IPS-20b (cell line): ENCODE measurements around the gene TACO1.

Experiments
- H3K27ac ChIP-seq: one replicate; pipeline ENCODE4 v1.5.1; 2013; ENCODE audit warnings: low read length
- H3K27me3 ChIP-seq: 2 replicates; pipeline ENCODE4 v1.6.1; 2013; ENCODE audit warnings: mild to moderate bottlenecking, low read length, inconsistent platforms; ENCODE audit not compliant: insufficient read depth
- H3K36me3 ChIP-seq: 2 replicates; pipeline ENCODE4 v1.6.1; 2013; ENCODE audit warnings: low read depth, mild to moderate bottlenecking, inconsistent platforms, low read length, moderate library complexity; ENCODE audit not compliant: insufficient read depth
- H3K4me1 ChIP-seq: 2 replicates; pipeline ENCODE4 v1.6.1; 2013; ENCODE audit warnings: mild to moderate bottlenecking, control low read depth, inconsistent platforms, low read length, moderate library complexity; ENCODE audit not compliant: insufficient read depth
- H3K4me3 ChIP-seq: 2 replicates; pipeline ENCODE4 v1.5.1; 2013; ENCODE audit warnings: mild to moderate bottlenecking, low read length, inconsistent platforms
- H3K9ac ChIP-seq: 2 replicates; pipeline ENCODE4 v1.6.1; 2013; ENCODE audit warnings: low read depth, mild to moderate bottlenecking, inconsistent platforms, low read length, moderate library complexity
- H3K9me3 ChIP-seq: 2 replicates; pipeline ENCODE4 v1.6.1; 2013; ENCODE audit warnings: mild to moderate bottlenecking, low read depth, low read length, inconsistent platforms; ENCODE audit not compliant: insufficient read depth

The TACO1 gene

GRCh38 chr17:63601439-63602371, 1.0 kb downstream of the TACO1 start:
- no peaks in the 10 kb centered on the region for H3K9me3 ChIP-seq
- peak overlapping the region; percentile 83 for H3K9ac ChIP-seq
- H3K27ac ChIP-seq, result no peak overlapping the region
- H3K4me3 ChIP-seq, result peak overlapping the region; percentile 91
- peaks cover 6% of the 10 kb centered on the region for H3K4me1 ChIP-seq
- peaks cover 25% of the 10 kb centered on the region for H3K36me3 ChIP-seq
- H3K27me3 ChIP-seq, result no peaks in the 10 kb centered on the region

- Histone ChIP-seq H3K9me3 (no peaks in the 10 kb centered on the region), H3K27me3 (no peaks in the 10 kb centered on the region), H3K4me1 (no peaks in the 10 kb centered on the region), H3K27ac (no peak overlapping the region), H3K4me3 (no peak overlapping the region), H3K36me3 (peaks cover 42% of the 10 kb centered on the region), H3K9ac (no peak overlapping the region)
Observed at GRCh38 chr17:63609816-63610573, 9.3 kb downstream of the TACO1 start.

- no peaks in the 10 kb centered on the region for H3K9me3 ChIP-seq
- H3K27ac ChIP-seq, result no peak overlapping the region
- no peak overlapping the region for H3K9ac ChIP-seq
- no peaks in the 10 kb centered on the region for H3K27me3 ChIP-seq
- peaks cover 34% of the 10 kb centered on the region for H3K36me3 ChIP-seq
- no peak overlapping the region for H3K4me3 ChIP-seq
- H3K4me1 ChIP-seq, result no peaks in the 10 kb centered on the region
Observed at GRCh38 chr17:63610854-63611253, 10.2 kb downstream of the TACO1 start.

GRCh38 chr17:63611354-63611753, 10.7 kb downstream of the TACO1 start:
- Histone ChIP-seq H3K4me3 (no peak overlapping the region), H3K4me1 (no peaks in the 10 kb centered on the region), H3K36me3 (peaks cover 29% of the 10 kb centered on the region), H3K9ac (no peak overlapping the region), H3K27me3 (no peaks in the 10 kb centered on the region), H3K27ac (no peak overlapping the region), H3K9me3 (no peaks in the 10 kb centered on the region)

GRCh38 chr17:63613663-63614062, 13.0 kb downstream of the TACO1 start:
- no peaks in the 10 kb centered on the region for H3K9me3 ChIP-seq
- no peak overlapping the region for H3K9ac ChIP-seq
- H3K36me3 ChIP-seq, result peaks cover 6% of the 10 kb centered on the region
- H3K27me3 ChIP-seq, result no peaks in the 10 kb centered on the region
- no peak overlapping the region for H3K27ac ChIP-seq
- no peaks in the 10 kb centered on the region for H3K4me1 ChIP-seq
- H3K4me3 ChIP-seq, result no peak overlapping the region

GRCh38 chr17:63621229-63621683, 20.6 kb downstream of the TACO1 start:
- Histone ChIP-seq H3K27me3 (no peaks in the 10 kb centered on the region), H3K4me1 (peaks cover 5% of the 10 kb centered on the region), H3K4me3 (peak overlapping the region; percentile 61), H3K9me3 (no peaks in the 10 kb centered on the region), H3K9ac (peak overlapping the region; percentile 54; the same call in 1 of the 2 replicates), H3K27ac (no peak overlapping the region), H3K36me3 (no peaks in the 10 kb centered on the region)

GRCh38 chr17:63621684-63622573, 21.2 kb downstream of the TACO1 start, which contains the start of gene MAP3K3:
TSS of gene MAP3K3 (plus strand) at chr17:63622417. CDS start at chr17:63622760, 343 bp downstream.
- Histone ChIP-seq H3K4me1 (peaks cover 5% of the 10 kb centered on the region), H3K9me3 (no peaks in the 10 kb centered on the region), H3K4me3 (peak within 1 kb of the TSS; percentile 72), H3K27ac (no peak within 1 kb of the TSS), H3K27me3 (no peaks in the 10 kb centered on the region), H3K36me3 (no peaks in the 10 kb centered on the region), H3K9ac (peak within 1 kb of the TSS; percentile 60; the same call in 1 of the 2 replicates)

GRCh38 chr17:63622574-63623390, 22.1 kb downstream of the TACO1 start:
- Histone ChIP-seq H3K27ac (no peak overlapping the region), H3K4me1 (peaks cover 5% of the 10 kb centered on the region), H3K9ac (peak overlapping the region; percentile 60; the same call in 1 of the 2 replicates), H3K4me3 (peak overlapping the region; percentile 72), H3K36me3 (no peaks in the 10 kb centered on the region), H3K27me3 (no peaks in the 10 kb centered on the region), H3K9me3 (no peaks in the 10 kb centered on the region)

GRCh38 chr17:63623786-63624530, 23.3 kb downstream of the TACO1 start:
- Histone ChIP-seq H3K9ac (peak overlapping the region; percentile 60; the same call in 1 of the 2 replicates), H3K4me3 (peak overlapping the region; percentile 72), H3K36me3 (no peaks in the 10 kb centered on the region), H3K9me3 (no peaks in the 10 kb centered on the region), H3K27me3 (no peaks in the 10 kb centered on the region), H3K4me1 (peaks cover 5% of the 10 kb centered on the region), H3K27ac (no peak overlapping the region)

GRCh38 chr17:63624531-63624880, 23.8 kb downstream of the TACO1 start:
- Histone ChIP-seq H3K9ac (no peak overlapping the region), H3K4me3 (no peak overlapping the region), H3K9me3 (no peaks in the 10 kb centered on the region), H3K27ac (no peak overlapping the region), H3K27me3 (no peaks in the 10 kb centered on the region), H3K4me1 (peaks cover 5% of the 10 kb centered on the region), H3K36me3 (no peaks in the 10 kb centered on the region)
